Stromal cell of bone marrow (primary cell): ENCODE data around the gene SNTG2.

Experiments used
- DNase-seq: peaks from one replicate; pipeline ENCODE4 v3.0.0-alpha.2; 2012; ENCODE audit warnings: low read depth

Gene SNTG2

DNA sequence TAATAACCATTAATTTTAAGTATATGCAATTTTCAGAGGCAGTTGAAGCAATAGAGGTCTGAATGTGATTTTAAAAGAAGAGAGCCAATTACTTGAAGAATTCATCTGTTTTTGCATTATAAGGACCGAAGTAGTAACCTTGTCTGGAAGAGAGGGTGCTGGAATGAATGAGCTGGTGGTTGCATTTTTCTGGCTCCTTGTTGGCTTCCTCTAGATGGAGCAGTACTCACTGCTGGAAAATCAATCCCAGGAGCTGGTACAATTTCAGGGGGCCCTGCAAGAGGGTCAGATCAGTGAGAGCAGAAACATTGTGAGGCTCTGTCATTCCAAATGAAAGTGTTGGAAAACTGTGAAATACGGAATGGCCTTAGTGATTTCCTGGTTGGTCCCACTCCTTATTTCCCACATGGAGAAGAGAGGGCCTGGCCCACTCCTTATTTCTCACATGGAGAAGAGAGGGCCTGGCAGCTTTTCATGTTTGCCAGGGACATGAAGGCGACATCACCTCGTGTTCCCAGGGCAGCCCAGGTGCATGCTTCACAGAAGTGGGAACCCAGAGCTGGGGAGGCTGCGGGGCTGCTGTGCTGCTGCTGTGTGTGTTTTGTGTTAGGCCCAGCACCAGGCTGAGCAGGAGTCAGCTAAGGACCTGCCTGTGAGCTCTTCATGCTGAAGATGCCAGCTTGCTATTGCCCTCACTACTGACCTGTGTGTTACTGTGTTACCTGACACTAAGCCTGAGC is 197.4 kb downstream of the SNTG2 start:
- no peak for DNase-seq

DNA sequence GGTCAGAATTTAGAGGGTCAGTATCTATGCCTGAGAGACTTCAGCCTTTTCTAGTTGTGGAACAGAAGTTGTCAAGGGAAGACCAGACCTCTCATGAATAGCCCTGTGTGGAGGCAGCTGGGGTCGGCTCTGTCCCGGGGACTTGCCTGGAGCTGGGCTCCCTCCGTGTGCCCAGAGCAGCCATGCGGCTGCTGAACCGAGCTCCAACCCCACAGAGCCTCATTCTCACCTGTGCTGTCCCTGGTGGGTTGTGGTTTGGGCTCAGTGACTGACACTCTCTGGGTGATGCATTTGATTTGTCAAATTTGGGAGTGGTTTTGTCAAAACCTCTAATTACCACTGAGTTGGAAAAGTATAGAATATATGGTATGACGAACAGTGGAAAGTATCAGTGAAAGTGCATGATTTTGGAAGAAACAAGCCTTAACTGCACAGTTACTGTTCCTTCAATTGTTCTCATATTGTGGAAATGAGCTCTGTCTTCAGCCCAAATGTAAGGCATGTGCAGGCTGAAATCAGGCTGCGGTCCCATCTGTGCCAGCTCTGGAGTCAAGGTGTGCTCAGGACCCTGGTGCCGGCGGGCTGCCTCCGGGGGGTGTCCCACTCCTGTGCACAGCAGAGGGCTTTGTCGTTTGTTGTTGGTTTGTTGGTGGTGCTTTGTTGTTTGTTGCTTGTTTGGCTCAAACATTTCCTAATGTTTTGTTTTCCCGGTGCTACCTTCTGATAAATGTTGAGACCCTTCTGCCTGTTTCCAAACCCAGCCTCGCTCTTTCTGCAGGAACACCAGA is 200.3 kb downstream of the SNTG2 start:
- no peak for DNase-seq

DNA sequence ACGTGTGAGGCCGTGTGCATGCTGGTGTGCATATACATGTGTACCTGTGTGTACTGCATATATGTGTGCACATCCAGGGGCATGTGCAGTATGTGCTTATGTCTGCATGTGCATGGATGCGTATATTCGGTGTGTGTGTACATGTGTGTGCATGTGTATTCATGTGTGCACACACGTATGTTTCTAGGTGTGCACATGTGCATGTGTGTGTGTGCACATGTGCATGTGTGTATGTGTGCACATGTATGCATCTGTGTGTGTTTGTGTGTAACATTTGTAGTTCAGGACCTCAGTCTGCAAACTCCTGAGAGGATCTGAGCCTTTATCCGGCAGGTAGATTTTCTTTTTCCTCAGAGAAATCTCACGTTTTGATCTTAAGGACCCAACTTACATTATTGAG is 201.7 kb downstream of the SNTG2 start:
- no peak for DNase-seq

DNA sequence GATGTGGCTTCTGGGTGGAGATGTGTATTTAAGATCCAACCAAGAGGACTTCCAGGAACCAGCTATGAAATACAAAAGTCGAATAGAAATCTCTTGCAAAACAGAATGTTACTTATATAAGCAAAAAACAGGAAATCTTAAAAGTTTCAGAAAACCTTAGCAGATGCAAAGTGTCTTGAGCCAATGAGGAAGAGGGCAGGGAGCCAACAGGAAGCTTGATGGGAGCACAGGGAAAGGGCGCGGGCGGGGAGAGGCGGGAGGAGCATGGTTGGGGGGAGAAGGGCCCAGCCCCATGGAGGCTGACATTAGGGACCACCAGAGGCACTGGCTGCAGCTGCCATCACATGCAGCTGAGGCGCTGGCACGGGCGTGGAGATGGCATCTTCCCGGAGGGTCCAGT is 203.3 kb downstream of the SNTG2 start:
- DNase-seq, result no peak

DNA sequence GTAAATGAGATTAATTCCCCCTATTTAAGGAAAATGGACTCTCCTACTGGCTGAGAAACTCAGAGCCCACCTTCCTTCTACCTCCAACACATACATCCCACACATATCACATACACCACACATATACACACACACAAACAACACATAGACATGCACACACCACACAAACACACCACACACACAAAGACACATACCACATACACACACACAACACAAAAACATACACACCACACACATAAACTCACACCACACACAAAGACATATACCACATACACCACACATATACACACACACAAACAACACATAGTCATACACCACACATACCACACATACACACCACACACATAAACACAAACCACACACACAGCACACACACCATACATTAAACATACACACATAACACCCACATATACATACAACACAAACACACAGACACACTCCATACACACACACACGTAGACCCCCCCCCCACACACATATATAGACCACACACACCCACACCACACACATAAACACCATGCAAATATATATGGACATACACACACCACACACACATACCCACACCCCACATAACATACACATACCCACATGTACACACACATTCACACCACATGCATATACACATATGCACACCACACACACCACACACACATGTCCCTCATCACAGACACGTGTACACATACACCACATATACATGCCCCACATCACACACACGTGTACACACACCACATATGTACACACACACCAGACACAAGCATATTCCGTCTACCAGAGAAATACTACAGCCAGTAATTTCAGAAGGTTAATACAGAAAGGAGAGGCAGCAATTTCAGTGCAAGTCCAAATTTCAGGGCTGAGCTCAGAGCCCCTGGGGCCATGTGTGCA is 204.3 kb downstream of the SNTG2 start:
- DNase-seq, result no peak

DNA sequence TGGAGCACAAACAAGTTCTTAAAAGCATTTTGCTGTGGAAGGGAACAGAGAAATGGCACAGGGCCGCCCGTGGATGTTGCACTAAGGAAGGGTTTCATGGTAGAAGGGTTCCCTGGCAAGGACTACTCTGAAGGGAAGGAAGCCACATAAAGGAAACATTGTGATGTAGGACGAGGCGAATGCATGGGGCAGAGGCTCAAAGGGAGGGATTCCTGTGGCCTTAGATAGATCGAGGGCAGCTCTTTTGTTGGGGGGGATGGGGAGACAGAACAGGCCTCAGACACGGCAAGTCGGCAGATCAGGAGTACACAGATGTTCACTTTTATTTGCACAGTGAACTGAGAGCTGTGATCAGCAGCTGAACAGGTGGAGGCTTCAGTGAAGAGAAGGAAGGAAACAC is 205.4 kb downstream of the SNTG2 start:
- DNase-seq, result no peak

DNA sequence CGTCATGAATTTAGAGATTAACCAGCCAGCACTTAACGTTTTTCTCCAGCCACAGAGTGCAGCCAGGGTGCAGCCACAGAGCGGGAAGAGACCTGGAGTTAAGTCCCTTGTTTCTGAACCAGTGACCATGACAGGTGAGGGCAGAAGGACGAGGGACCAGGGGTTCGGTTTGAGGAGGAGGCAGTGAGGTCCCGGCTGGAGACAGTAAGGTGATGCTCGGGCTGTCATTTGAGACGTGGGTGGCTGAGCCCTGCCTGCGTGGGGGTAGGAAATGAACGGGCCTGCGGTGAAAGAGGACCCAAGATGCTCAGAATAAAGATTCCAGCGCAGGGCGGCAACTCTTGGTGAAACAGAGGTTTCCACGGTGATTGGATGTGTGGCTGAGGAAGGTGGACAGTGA is 205.9 kb downstream of the SNTG2 start:
- DNase-seq, result no peak

DNA sequence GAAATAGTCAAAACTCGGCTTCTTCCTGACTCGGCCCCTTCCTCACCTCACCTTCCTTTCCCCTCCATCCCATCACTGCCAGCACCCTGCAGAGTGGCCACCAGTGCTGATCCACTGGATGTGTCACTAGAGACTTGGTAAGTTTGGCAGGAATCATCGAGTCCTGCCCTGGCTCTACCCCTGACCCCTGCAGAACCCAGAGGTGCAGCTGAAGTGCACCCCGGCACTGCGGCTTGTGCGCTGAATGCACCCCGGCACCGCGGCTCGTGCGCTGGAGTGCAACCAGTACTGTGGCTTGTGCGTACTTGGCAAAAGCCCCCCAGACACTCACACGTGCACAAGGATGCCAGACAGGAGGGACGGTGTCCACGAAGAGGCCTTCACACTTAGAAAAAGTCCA is 206.5 kb downstream of the SNTG2 start:
- DNase-seq, result no peak

DNA sequence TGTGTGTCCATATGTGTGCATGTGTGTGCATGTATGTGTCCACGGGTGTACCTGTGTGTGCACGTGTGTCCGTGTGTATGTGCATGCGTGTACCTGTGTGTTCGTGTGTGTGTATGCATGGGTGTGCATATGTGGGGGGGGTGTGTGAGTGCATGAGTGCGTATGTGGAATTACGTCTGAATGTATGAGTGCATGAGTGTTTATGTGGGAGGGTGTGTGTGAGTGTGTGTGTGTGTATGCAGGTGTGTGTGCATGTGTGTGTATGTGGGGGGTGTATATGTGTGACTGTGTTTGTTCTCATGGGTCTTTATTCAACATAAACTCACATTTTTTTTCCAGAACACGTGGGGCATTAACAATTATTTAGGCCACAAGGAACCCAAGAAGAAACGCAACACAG is 208.4 kb downstream of the SNTG2 start:
- DNase-seq, result no peak

DNA sequence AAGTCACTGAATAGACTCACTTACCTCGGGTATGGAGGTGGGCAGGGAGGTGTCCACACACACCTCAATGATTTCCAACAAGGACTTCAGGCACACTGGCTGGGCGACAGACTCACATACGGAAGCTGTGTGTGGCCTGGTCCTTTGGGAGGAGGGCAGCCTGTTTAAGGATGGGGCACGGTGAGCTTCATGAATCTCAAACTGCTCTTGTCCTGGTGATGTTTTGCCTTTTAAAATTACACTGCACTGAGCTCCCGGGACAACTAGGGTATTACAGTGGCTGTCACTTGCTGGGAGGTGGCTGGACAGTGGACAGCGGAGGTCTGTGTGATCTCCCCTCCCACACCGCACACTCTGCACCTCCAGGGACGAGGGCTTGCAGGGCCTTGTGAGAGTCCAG is 211.6 kb downstream of the SNTG2 start:
- DNase-seq, result no peak

DNA sequence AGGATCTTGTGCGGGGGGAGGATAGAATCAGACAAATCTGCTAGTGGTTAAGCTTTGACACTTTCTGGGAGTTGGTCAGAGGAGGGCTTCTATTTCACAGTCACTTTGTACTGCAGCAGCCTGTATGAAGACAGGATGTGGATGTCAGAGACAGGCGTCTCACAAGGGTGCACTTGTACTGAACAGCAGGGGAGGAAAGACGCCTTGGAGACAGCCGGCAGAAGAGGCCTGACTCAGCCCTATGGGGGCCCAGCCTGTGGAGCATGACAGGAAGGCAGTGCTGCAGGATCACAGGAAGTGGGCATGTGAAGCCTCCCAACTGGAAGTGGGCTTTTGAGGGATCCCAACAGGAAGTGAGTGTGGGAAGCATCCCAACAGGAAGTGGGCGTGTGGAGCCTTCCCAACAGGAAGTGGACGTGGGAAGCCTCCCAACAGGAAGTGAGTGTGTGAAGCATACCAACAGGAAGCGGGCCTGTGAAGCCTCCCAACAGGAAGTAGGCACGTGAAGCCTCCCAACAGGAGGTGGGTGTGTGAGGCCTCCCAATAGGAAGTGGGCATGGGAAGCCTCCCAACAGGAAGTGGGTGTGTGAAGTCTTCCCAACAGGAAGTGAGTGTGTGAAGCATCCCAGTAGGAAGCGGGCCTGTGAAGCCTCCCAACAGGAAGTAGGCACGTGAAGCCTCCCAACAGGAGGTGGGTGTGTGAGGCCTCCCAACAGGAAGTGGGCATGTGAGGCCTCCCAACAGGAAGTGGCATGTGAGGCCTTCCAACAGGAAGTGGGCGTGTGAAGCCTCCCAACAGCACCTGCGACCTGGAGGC is 212.3 kb downstream of the SNTG2 start:
- DNase-seq, result no peak

DNA sequence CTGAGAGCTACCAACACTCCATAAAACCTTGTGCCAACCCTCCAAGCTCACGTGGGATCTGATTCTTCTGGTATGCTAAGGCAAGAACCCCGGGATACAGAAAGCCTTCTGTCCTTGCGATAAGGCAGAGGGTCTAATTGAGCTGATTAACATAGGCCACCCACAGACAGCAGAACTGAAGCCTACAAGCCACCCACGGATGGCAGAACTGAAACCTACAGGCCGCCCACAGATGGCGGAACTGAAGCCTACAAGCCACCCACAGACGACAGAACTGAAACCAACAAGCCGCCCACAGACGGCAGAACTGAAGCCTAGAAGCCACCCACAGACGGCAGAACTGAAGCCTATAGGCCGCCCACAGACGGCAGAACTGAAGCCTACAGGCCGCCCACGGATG is 216.3 kb downstream of the SNTG2 start:
- DNase-seq, result no peak

DNA sequence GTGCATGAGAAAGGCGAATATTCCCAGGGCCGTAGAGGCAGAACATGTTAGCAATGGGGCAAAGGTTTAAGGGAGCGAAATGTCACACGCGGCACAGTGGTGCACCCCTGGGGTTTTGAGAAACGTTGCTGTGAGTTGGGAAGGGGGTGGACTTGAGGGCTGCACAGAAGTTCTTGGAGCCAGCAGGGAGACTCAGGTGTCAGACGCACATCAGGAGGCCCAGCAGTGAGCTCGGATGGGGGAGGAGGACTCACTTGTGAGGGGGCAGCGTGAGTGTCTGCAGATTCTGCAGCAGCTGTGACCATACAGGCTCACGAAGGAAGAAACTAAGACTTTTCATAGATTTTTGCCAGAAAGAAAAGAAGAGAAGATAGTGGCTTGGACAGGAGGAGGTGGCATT is 218.2 kb downstream of the SNTG2 start:
- DNase-seq, result no peak

DNA sequence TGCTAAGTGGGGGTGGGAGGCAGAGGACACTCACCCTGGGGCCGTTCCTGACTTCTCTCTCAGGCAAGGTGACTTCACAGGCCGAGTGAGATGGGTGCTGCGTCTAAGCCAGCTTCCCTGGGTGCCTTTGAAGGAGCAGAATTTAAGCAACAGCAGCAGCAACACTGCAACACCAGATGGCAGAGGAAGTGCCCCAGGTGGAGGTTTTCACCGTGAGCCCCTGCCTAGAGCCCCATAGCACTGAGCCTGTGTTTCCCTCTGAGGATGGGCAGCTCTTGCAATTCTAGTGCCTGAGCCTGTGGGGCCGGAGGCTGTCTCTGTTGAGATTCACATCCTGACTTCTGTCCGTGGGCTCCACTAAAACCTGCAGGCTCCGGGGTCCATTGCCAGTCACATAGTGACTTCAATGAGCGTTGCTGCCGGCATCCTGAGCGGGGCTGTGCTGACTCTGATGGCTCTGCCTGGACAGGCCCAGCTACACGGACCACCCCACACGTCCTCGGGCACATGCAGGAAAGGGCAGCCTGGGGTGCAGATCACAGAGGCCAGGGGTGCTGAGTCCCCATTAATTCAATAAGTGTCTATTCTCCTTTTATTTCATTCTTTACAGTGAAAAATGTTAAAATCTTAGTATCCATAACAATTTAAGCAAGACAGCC is 218.8 kb downstream of the SNTG2 start:
- no peak for DNase-seq

DNA sequence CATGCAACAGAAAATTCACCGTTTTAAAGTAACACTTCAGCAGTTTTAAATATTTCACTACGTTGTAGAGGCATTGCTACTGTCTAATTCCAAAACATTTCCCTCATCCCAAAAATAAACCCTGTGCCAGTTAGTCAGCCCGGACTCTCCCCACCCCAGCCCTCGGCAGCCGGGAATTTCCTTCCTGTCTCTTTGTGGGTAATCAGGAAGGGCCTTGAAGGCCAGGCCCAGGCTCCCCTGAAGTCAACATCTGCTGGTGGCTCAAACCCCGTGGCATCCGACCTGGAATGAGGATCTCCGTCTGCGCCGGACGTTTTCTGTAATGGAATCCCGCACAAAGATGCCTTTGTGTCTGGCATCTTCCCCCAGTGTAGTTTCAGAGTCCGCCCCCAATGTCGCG is 219.6 kb downstream of the SNTG2 start:
- DNase-seq, result no peak

DNA sequence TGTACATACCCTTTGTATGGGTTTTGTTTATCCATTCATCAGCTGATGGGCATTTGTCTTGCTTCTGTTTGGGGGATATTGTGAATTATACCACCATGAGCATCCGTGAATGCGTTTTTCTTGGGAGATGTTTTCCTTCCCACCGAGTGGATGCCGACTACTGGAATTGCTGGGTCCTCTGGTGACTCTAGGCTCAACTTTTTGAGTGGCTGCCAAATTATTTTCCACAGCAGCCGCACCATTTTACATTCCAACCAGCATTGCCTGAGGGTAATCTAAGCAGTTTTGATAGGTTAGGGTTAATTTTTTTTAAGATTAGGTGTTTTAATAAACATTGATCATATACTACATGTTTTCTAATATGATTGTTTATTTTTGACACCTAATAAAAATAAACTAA is 220.1 kb downstream of the SNTG2 start:
- no peak for DNase-seq

DNA sequence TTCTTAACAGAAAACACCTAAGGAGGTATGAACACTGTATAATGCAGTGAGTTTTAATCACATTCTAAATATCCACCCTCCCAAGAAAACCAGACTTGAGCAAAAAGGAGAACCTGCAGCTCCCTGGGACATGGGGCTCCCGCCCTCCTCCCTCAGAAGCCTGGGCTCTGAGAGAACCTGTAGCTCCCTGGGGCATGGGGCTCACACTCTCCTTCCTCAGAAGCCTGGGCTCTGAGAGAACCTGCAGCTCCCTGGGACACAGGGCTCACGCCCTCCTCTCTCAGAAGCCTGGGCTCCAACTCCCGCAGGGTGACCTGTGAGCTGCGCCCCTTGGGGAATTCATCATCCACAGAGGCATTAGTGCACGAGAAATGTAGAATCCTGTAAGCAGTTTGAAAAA is 222.9 kb downstream of the SNTG2 start:
- DNase-seq, result no peak

DNA sequence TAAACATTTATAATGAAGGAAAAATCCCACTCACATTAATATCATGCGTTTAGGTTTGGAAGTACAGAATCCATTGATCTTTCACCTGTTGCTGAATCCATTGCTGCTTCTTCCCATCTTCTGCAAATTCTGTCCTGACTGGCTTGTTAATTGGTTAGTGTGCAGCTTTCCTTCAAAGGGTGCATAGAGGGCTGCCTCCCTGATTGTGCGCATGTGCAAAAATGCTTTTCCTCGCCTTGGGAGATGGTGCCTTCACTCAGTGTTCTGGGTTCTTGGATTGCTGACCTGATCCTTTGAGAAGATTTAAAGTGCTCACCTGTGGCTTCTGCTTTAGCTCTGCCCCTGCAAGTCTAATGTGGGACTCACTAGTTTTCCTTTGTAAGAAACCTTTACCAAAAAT is 231.2 kb downstream of the SNTG2 start:
- no peak for DNase-seq

DNA sequence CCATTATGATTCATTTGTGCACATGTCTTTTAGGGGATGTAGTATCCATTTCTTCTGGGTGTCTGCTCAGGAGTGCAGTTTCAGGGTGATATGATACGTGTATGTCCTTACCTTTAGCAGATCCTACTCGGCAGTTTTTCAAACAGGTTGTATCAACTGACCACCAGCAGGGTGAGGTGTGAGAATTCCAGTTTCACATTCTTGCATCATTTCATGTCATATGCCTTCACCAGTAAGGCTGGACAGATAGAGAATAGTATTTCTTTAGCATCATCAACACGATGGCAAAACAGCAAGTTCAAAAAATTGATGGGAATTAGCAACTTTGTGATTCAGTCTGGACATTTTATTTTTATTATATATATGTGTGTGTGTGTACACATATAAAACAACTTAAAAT is 232.7 kb downstream of the SNTG2 start:
- no peak for DNase-seq

DNA sequence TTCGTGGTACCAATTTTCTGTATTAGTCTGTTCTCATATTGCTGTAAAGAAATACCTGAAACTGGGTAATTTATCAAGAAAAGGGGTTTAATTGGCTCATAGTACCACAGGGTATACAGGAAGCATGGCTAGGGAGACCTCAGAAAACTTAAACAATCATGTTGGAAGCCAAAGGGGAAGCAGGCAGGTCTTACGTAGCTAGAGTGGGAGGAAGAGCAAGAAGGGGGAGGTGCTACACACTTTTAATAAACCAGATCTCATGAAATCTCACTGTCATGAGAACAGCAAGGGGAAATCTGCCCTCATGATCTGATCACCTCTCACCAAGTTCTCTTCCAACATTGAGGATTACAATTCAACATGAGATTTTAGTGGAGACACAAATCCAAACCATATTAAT is 235.8 kb downstream of the SNTG2 start:
- DNase-seq, result no peak

DNA sequence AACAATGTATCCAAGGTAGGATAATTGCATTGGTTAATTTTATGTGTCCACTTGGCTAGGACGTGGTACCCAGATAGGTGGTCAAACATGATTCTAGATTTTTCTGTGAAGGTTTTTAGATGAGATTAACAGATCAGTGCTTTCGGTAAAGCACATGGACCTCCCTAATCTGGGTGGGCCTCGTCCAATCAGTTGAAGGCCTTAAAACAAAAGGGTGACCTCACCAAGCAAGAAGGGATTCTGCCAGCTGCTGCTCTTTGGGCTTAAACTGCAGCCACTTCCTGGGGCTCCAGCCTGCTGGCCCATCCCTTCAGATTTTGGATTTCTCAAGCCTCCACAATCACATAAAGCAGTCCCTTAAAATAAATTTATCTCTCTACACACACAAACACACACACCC is 236.5 kb downstream of the SNTG2 start:
- no peak for DNase-seq
